Measurements from ENCODE around the gene PXDN.

Gene PXDN

GRCh38 chr2:1619556-1619955 is 124.8 kb downstream of the PXDN start:
- no peaks in the 10 kb centered on the region for H3K36me3 ChIP-seq (ENCODE audit: insufficient read depth, low read length)
- H3K4me2 ChIP-seq (ENCODE audit: low read length), result no peak overlapping the region
- H3K27me3 ChIP-seq (ENCODE audit: control insufficient read depth, insufficient read depth, low read length), result peaks cover 5% of the 10 kb centered on the region
- no peak overlapping the region for H3K9ac ChIP-seq (ENCODE audit: low read depth, low read length)
- H3K9me3 ChIP-seq (replicated peaks; ENCODE audit: low read length), result no peaks in the 10 kb centered on the region
- no peak overlapping the region for H3K4me3 ChIP-seq (ENCODE audit: low read length)
- H3K4me1 ChIP-seq (ENCODE audit: control insufficient read depth, insufficient read depth, low read length), result peaks cover 1% of the 10 kb centered on the region

DNA sequence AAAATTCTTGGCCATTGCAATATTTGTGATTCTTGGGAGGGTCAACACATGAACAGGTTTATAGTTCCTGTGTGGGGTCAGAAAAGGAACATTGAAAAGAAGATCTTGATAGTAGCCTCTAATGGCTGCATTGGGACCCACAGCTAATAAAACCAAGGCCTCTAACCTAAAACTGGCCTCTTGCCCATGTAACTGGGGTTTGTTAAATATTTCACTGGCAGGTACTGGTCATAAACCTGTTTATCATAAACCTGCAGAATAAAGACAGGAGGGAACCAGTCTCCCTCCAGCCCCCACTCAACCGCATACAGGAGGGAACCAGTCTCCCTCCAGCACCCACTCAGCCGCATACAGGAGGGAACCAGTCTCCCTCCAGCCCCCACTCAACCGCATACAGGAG is 125.3 kb downstream of the PXDN start:
- Histone ChIP-seq H3K4me1 (ENCODE audit: control insufficient read depth, insufficient read depth, low read length) (peaks cover 7% of the 10 kb centered on the region), H3K4me2 (ENCODE audit: low read length) (no peak overlapping the region), H3K9me3 (replicated peaks; ENCODE audit: low read length) (no peaks in the 10 kb centered on the region), H3K27me3 (ENCODE audit: control insufficient read depth, insufficient read depth, low read length) (peaks cover 5% of the 10 kb centered on the region), H3K9ac (ENCODE audit: low read depth, low read length) (no peak overlapping the region), H3K4me3 (ENCODE audit: low read length) (no peak overlapping the region), H3K36me3 (ENCODE audit: insufficient read depth, low read length) (no peaks in the 10 kb centered on the region)

GRCh38 chr2:1618191-1618961 is 125.9 kb downstream of the PXDN start:
- H3K36me3 ChIP-seq (ENCODE audit: insufficient read depth, low read length), result no peaks in the 10 kb centered on the region

DNA sequence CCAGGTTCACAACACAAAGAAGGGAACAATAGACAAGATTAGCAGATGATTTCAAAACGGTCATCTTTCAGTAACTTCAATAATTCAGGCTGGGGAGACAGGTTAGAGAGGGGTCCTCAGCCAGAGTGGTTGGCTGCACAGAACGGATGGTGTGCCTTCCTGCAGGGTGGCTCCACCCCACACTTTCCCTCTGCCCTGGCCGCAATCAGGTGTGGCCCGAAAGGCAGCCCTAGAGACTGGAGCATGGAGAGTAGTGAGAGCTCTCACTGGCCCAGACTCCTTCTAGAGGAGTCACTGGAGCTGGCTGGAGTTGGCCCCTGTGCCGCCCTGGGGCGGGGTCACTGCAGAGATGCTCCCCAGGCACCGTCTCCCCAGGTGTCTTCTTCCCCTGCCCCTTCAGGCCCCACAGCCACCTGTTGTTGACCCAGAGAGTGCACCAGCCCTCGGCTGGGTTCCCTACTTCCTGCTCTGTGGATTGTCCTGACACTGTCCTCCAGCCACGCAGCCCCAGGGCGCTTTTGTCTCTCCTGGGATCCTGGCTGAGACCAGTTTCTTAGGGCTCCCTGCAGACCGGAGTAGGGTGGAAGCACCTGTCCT is 126.8 kb downstream of the PXDN start:
- Histone ChIP-seq H3K27me3 (ENCODE audit: control insufficient read depth, insufficient read depth, low read length) (peaks cover 5% of the 10 kb centered on the region), H3K4me1 (ENCODE audit: control insufficient read depth, insufficient read depth, low read length) (peaks cover 14% of the 10 kb centered on the region), H3K4me3 (ENCODE audit: low read length) (no peak overlapping the region), H3K9ac (ENCODE audit: low read depth, low read length) (no peak overlapping the region), H3K9me3 (replicated peaks; ENCODE audit: low read length) (no peaks in the 10 kb centered on the region), H3K36me3 (ENCODE audit: insufficient read depth, low read length) (no peaks in the 10 kb centered on the region), H3K4me2 (ENCODE audit: low read length) (no peak overlapping the region)

More at GRCh38 chr2:1618191-1618961, 125.9 kb downstream of the PXDN start:
- H3K9ac ChIP-seq (ENCODE audit: low read depth, low read length), result no peak overlapping the region
- peaks cover 5% of the 10 kb centered on the region for H3K27me3 ChIP-seq (ENCODE audit: control insufficient read depth, insufficient read depth, low read length)
- peaks cover 13% of the 10 kb centered on the region for H3K4me1 ChIP-seq (ENCODE audit: control insufficient read depth, insufficient read depth, low read length)
- no peak overlapping the region for H3K4me3 ChIP-seq (ENCODE audit: low read length)
- no peaks in the 10 kb centered on the region for H3K9me3 ChIP-seq (replicated peaks; ENCODE audit: low read length)
- no peak overlapping the region for H3K4me2 ChIP-seq (ENCODE audit: low read length)

GRCh38 chr2:1614564-1614963 is 129.8 kb downstream of the PXDN start:
- Histone ChIP-seq H3K9ac (ENCODE audit: low read depth, low read length) (no peak overlapping the region), H3K4me3 (ENCODE audit: low read length) (no peak overlapping the region), H3K36me3 (ENCODE audit: insufficient read depth, low read length) (no peaks in the 10 kb centered on the region), H3K4me1 (ENCODE audit: control insufficient read depth, insufficient read depth, low read length) (peaks cover 14% of the 10 kb centered on the region), H3K4me2 (ENCODE audit: low read length) (no peak overlapping the region), H3K27me3 (ENCODE audit: control insufficient read depth, insufficient read depth, low read length) (peaks cover 5% of the 10 kb centered on the region), H3K9me3 (replicated peaks; ENCODE audit: low read length) (no peaks in the 10 kb centered on the region)

- peaks cover 14% of the 10 kb centered on the region for H3K4me1 ChIP-seq (ENCODE audit: control insufficient read depth, insufficient read depth, low read length)
- peak overlapping the region; percentile 4 for H3K9ac ChIP-seq (ENCODE audit: low read depth, low read length)
- no peaks in the 10 kb centered on the region for H3K36me3 ChIP-seq (ENCODE audit: insufficient read depth, low read length)
- H3K4me3 ChIP-seq (ENCODE audit: low read length), result peak overlapping the region; percentile 41
- no peaks in the 10 kb centered on the region for H3K9me3 ChIP-seq (replicated peaks; ENCODE audit: low read length)
- H3K27me3 ChIP-seq (ENCODE audit: control insufficient read depth, insufficient read depth, low read length), result peaks cover 5% of the 10 kb centered on the region
- peak overlapping the region; percentile 57 for H3K4me2 ChIP-seq (ENCODE audit: low read length)
These were observed 130.5 kb downstream of the PXDN start for GRCh38 chr2:1613731-1614354.

DNA sequence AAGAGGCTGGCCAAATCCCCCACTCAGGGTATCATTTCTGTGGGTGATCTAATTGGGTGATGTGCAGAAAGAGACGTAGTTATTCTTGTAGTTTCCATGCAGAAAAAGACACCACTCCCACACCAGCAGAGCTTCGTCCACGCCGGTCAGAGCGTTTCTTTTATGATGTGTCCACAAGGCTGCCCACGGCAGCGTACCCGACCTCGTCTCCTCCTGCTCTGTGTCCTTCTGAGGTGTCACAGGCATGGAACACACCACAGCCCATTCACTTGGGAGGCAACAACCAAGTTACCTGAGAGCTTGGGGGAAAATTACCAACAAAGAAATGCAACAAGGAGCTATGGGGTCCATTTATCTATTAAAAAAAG is 131.3 kb downstream of the PXDN start:
- no peak overlapping the region for H3K9ac ChIP-seq (ENCODE audit: low read depth, low read length)
- H3K4me2 ChIP-seq (ENCODE audit: low read length), result no peak overlapping the region
- H3K4me1 ChIP-seq (ENCODE audit: control insufficient read depth, insufficient read depth, low read length), result peaks cover 20% of the 10 kb centered on the region
- H3K4me3 ChIP-seq (ENCODE audit: low read length), result no peak overlapping the region
- H3K9me3 ChIP-seq (replicated peaks; ENCODE audit: low read length), result no peaks in the 10 kb centered on the region
- peaks cover 5% of the 10 kb centered on the region for H3K27me3 ChIP-seq (ENCODE audit: control insufficient read depth, insufficient read depth, low read length)
- H3K36me3 ChIP-seq (ENCODE audit: insufficient read depth, low read length), result no peaks in the 10 kb centered on the region

- no peaks in the 10 kb centered on the region for H3K36me3 ChIP-seq (ENCODE audit: insufficient read depth, low read length)
- H3K4me3 ChIP-seq (ENCODE audit: low read length), result no peak overlapping the region
- peaks cover 5% of the 10 kb centered on the region for H3K27me3 ChIP-seq (ENCODE audit: control insufficient read depth, insufficient read depth, low read length)
- no peaks in the 10 kb centered on the region for H3K9me3 ChIP-seq (replicated peaks; ENCODE audit: low read length)
- no peak overlapping the region for H3K9ac ChIP-seq (ENCODE audit: low read depth, low read length)
- peaks cover 25% of the 10 kb centered on the region for H3K4me1 ChIP-seq (ENCODE audit: control insufficient read depth, insufficient read depth, low read length)
- no peak overlapping the region for H3K4me2 ChIP-seq (ENCODE audit: low read length)
These were observed 131.8 kb downstream of the PXDN start for GRCh38 chr2:1612391-1613077.

- H3K27me3 ChIP-seq (ENCODE audit: control insufficient read depth, insufficient read depth, low read length), result peaks cover 4% of the 10 kb centered on the region
- no peaks in the 10 kb centered on the region for H3K36me3 ChIP-seq (ENCODE audit: insufficient read depth, low read length)
- H3K9ac ChIP-seq (ENCODE audit: low read depth, low read length), result no peak overlapping the region
- H3K4me1 ChIP-seq (ENCODE audit: control insufficient read depth, insufficient read depth, low read length), result peaks cover 29% of the 10 kb centered on the region
- no peak overlapping the region for H3K4me3 ChIP-seq (ENCODE audit: low read length)
- no peak overlapping the region for H3K4me2 ChIP-seq (ENCODE audit: low read length)
- no peaks in the 10 kb centered on the region for H3K9me3 ChIP-seq (replicated peaks; ENCODE audit: low read length)
These were observed 132.4 kb downstream of the PXDN start for GRCh38 chr2:1611886-1612285.

GRCh38 chr2:1610096-1610485 is 134.2 kb downstream of the PXDN start:
- Histone ChIP-seq H3K4me2 (ENCODE audit: low read length) (no peak overlapping the region), H3K36me3 (ENCODE audit: insufficient read depth, low read length) (no peaks in the 10 kb centered on the region), H3K9me3 (replicated peaks; ENCODE audit: low read length) (no peaks in the 10 kb centered on the region), H3K9ac (ENCODE audit: low read depth, low read length) (no peak overlapping the region), H3K4me3 (ENCODE audit: low read length) (no peak overlapping the region), H3K27me3 (ENCODE audit: control insufficient read depth, insufficient read depth, low read length) (no peaks in the 10 kb centered on the region), H3K4me1 (ENCODE audit: control insufficient read depth, insufficient read depth, low read length) (peaks cover 39% of the 10 kb centered on the region)

DNA sequence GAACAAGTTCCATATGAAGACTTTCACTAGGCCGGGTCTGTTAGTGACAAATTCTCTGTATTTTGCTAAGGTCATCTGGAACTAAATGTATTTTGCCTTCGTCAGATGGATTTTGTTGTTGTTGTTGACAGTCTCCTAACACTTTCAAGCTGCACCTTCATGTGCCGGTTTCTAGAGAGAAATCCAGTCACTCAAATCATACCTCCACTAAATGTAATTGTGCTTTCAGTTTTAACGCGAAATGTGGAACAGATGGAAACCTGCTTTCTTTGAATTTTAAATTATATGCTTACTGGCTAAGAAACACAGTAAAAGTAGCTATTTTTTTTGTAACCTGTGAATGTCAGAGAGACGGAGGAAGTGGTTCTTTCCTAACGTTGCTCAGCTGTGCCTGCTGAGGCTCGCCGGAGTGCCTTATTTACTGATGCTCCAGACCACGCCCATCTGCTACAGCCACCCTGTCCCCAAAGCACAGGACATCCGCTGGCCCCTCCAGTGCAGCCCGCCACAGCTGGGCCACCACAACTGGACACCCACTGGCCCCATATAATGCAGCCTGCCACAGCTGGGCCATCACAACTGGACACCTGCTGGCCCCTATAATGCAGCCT is 134.7 kb downstream of the PXDN start:
- Histone ChIP-seq H3K4me2 (ENCODE audit: low read length) (no peak overlapping the region), H3K27me3 (ENCODE audit: control insufficient read depth, insufficient read depth, low read length) (no peaks in the 10 kb centered on the region), H3K9me3 (replicated peaks; ENCODE audit: low read length) (no peaks in the 10 kb centered on the region), H3K4me1 (ENCODE audit: control insufficient read depth, insufficient read depth, low read length) (peaks cover 43% of the 10 kb centered on the region), H3K9ac (ENCODE audit: low read depth, low read length) (no peak overlapping the region), H3K4me3 (ENCODE audit: low read length) (no peak overlapping the region), H3K36me3 (ENCODE audit: insufficient read depth, low read length) (no peaks in the 10 kb centered on the region)
